Nephron (organoid): Measurements from ENCODE around the gene WIPF2.
"Not testable (repeated sequence)": the region's sequence is repeated elsewhere in the genome, so short reads cannot be mapped to it uniquely, and the experiment has no call there.

Experiments
- H3K27ac Mint-ChIP-seq, 3 experiments: 2 replicates each; pipeline ENCODE4 v1.8.0; 2020; ENCODE audit warnings: mixed read lengths in 3 of 3, mild to moderate bottlenecking in 2 of 3, moderate library complexity in 1 of 3
- H3K27me3 Mint-ChIP-seq: 2 replicates; pipeline ENCODE4 v1.8.0; 2021; ENCODE audit warnings: low read depth, mild to moderate bottlenecking, moderate library complexity, mixed read lengths
- H3K36me3 Mint-ChIP-seq: 2 replicates; pipeline ENCODE4 v1.8.0; 2020; ENCODE audit warnings: low read depth, mixed read lengths
- H3K4me1 Mint-ChIP-seq: 2 replicates; pipeline ENCODE4 v1.8.0; 2020; ENCODE audit warnings: mixed read lengths
- H3K4me3 Mint-ChIP-seq, 3 experiments: 2 replicates each; pipeline ENCODE4 v1.8.0; 2020; ENCODE audit warnings: mild to moderate bottlenecking in 3 of 3, mixed read lengths in 3 of 3, moderate library complexity in 2 of 3
- H3K9me3 Mint-ChIP-seq: 2 replicates; pipeline ENCODE4 v1.8.0; 2020; ENCODE audit warnings: mixed read lengths
- CTCF ChIP-seq, 3 experiments: fragments of 200-600 bp; sonication (generic); IDR thresholded peaks; one replicate each; pipeline ENCODE4 v1.5.0; 2021; ENCODE audit warnings: antibody characterized with exemption in 3 of 3; ENCODE audit not compliant: unreplicated experiment in 3 of 3

The WIPF2 gene

DNA sequence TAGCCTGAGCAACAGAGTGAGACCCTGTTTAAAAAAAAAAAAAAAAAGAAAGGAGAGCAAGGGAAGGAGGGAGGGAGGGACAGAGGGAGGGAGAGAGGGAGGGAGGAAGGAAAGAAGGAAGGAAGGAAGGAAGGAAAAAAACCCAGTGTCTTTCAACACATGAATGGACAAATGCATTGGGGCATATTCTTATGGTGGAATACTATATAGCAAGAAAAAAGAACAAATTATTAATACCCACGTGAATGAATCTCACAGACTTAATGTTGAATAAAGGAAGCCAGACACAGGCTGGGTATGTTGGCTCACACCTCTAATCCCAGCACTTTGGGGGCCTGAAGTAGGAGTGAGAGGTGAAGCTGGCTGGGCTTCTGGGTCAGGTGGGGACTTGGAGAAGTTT is 21.6 kb upstream of the WIPF2 start:
- Mint-ChIP-seq H3K27ac (no peak overlapping the region), H3K4me3 (no peak overlapping the region), H3K4me1 (peaks cover 23% of the 10 kb centered on the region), H3K36me3 (peaks cover 8% of the 10 kb centered on the region), H3K9me3 (no peaks in the 10 kb centered on the region), H3K27me3 (peaks cover 13% of the 10 kb centered on the region)
- no peak for TF ChIP-seq CTCF (IDR thresholded peaks at IDR 0.05; ENCODE audit: unreplicated experiment in 3 of 3)

- H3K36me3 Mint-ChIP-seq, H3K4me3 Mint-ChIP-seq, H3K9me3 Mint-ChIP-seq, H3K27ac Mint-ChIP-seq: not testable (repeated sequence)
- H3K27me3 Mint-ChIP-seq, result peaks cover 13% of the 10 kb centered on the region
- peaks cover 23% of the 10 kb centered on the region for H3K4me1 Mint-ChIP-seq
Observed at GRCh38 chr17:40197965-40198456, 21.1 kb upstream of the WIPF2 start.

GRCh38 chr17:40198576-40198975 is 20.5 kb upstream of the WIPF2 start:
- Mint-ChIP-seq H3K27ac (no peak overlapping the region), H3K9me3 (no peaks in the 10 kb centered on the region), H3K36me3 (peaks cover 3% of the 10 kb centered on the region), H3K4me1 (peaks cover 23% of the 10 kb centered on the region), H3K27me3 (peaks cover 13% of the 10 kb centered on the region), H3K4me3 (no peak overlapping the region)
- TF ChIP-seq CTCF (IDR thresholded peaks at IDR 0.05; ENCODE audit: unreplicated experiment in 3 of 3), result no peak

- H3K4me3 Mint-ChIP-seq, result no peak overlapping the region
- no peaks in the 10 kb centered on the region for H3K36me3 Mint-ChIP-seq
- H3K9me3 Mint-ChIP-seq, result no peaks in the 10 kb centered on the region
- no peak for TF ChIP-seq CTCF (IDR thresholded peaks at IDR 0.05; ENCODE audit: unreplicated experiment in 3 of 3)
- H3K27ac Mint-ChIP-seq, result no peak overlapping the region
- peaks cover 12% of the 10 kb centered on the region for H3K27me3 Mint-ChIP-seq
- H3K4me1 Mint-ChIP-seq, result peaks cover 4% of the 10 kb centered on the region
Observed at GRCh38 chr17:40203131-40203530, 16.0 kb upstream of the WIPF2 start.

GRCh38 chr17:40206193-40206592 is 12.9 kb upstream of the WIPF2 start:
- not testable (repeated sequence) for H3K36me3 Mint-ChIP-seq, H3K4me1 Mint-ChIP-seq

GRCh38 chr17:40209404-40210093 is 9.6 kb upstream of the WIPF2 start:
- Mint-ChIP-seq H3K4me3 (no peak overlapping the region), H3K27ac (no peak overlapping the region), H3K27me3 (no peaks in the 10 kb centered on the region), H3K9me3 (no peaks in the 10 kb centered on the region), H3K4me1 (no peaks in the 10 kb centered on the region), H3K36me3 (no peaks in the 10 kb centered on the region)
- no peak for TF ChIP-seq CTCF (IDR thresholded peaks at IDR 0.05; ENCODE audit: unreplicated experiment in 3 of 3)

More at GRCh38 chr17:40206193-40206592, 12.9 kb upstream of the WIPF2 start:
- H3K4me3 Mint-ChIP-seq, H3K9me3 Mint-ChIP-seq, H3K27me3 Mint-ChIP-seq, H3K27ac Mint-ChIP-seq: not testable (repeated sequence)

DNA sequence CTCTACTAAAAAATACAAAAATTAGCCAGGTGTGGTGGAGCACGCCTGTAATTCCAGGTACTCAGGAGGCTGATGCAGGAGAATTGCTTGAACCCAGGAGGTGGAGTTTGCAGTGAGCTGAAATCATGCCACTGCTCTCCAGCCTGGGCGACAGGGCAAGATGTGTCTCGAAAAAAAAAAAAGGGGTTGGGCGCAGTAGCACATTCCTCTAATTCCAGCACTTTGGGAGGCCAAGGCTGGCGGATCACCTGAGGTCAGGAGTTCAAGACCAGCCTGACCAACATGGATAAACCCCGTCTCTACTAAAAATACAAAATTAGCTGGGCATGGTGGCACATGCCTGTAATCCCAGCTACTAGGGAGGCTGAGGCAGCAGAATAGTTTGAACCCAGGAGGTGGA is 5.2 kb upstream of the WIPF2 start:
- not testable (repeated sequence) for H3K4me3 Mint-ChIP-seq, H3K27ac Mint-ChIP-seq, H3K9me3 Mint-ChIP-seq, H3K36me3 Mint-ChIP-seq, H3K27me3 Mint-ChIP-seq, H3K4me1 Mint-ChIP-seq
